ENCODE results near the gene DPP6. TPM values are rescaled to one million over a fixed set of nuclear protein-coding genes. Genes with fewer than 3 reads are reported as not detected.

DPP6 gene
- total and polyA plus RNA-seq, 2 of the 8 experiments (the other 6 are each of a cell fraction or from before 2014, with no cell fraction given), result 4.7 to 6.8 TPM

- Histone ChIP-seq H2BK5ac (ENCODE audit: low read depth, low read length) (no peak overlapping the region), H3K79me2 (ENCODE audit: control insufficient read depth in 1 of 2, insufficient read depth in 2 of 2, low read length in 2 of 2) (no peaks in the 10 kb centered on the region), H3K4ac (replicated peaks; ENCODE audit: insufficient read length, low read depth, low read length) (no peak overlapping the region), H2AK5ac (ENCODE audit: low read depth, low read length) (no peak overlapping the region), H2BK15ac (ENCODE audit: low read length) (no peak overlapping the region), H3K4me3 (ENCODE audit: extremely low read depth in 1 of 4, insufficient read depth in 2 of 4, low read depth in 3 of 4, low read length in 4 of 4) (no peak overlapping the region), H3K9ac (replicated peaks in 1 of 4; ENCODE audit: extremely low read depth in 1 of 4, low read depth in 3 of 4, low read length in 3 of 4) (no peak overlapping the region), H3K4me2 (ENCODE audit: insufficient read depth in 1 of 2, low read depth in 2 of 2, low read length in 2 of 2) (no peak overlapping the region), H3K27ac (ENCODE audit: low read depth, low read length) (no peak overlapping the region), H4K91ac (replicated peaks; ENCODE audit: insufficient read length, low read length) (no peak overlapping the region), H3K18ac (ENCODE audit: extremely low read depth, low read length) (no peak overlapping the region), H3K56ac (replicated peaks; ENCODE audit: insufficient read length, low read depth, low read length) (no peak overlapping the region), H2BK120ac (replicated peaks; ENCODE audit: low read depth, low read length) (no peak overlapping the region), H3K79me1 (ENCODE audit: low read depth, low read length) (no peaks in the 10 kb centered on the region), H3K27me3 (replicated peaks in 1 of 4; ENCODE audit: control insufficient read depth in 3 of 4, extremely low read depth in 1 of 4, insufficient read depth in 3 of 4, low read length in 3 of 4) (no peaks in the 10 kb centered on the region), H3K14ac (ENCODE audit: insufficient read length) (no peak overlapping the region), H3K23me2 (ENCODE audit: low read depth, low read length) (peaks cover 11% of the 10 kb centered on the region; the same call in 1 of the 2 replicates), H4K8ac (ENCODE audit: extremely low read depth, insufficient read depth, low read length) (no peak overlapping the region), H3K36me3 (ENCODE audit: control insufficient read depth in 2 of 4, insufficient read depth in 4 of 4, low read length in 3 of 4) (no peaks in the 10 kb centered on the region), H3K23ac (ENCODE audit: insufficient read length) (no peak overlapping the region), H2BK12ac (ENCODE audit: low read depth, low read length) (no peak overlapping the region), H3K9me3 (ENCODE audit: insufficient read depth in 2 of 2, low read depth in 1 of 2, low read length in 1 of 2) (no peaks in the 10 kb centered on the region), H4K20me1 (replicated peaks in 1 of 2; ENCODE audit: control insufficient read depth in 1 of 2, insufficient read depth in 2 of 2, low read length in 2 of 2) (no peaks in the 10 kb centered on the region), H2AFZ (ENCODE audit: low read length) (no peak overlapping the region), H2BK20ac (ENCODE audit: low read length) (no peak overlapping the region), H3K4me1 (replicated peaks in 1 of 4; ENCODE audit: control insufficient read depth in 3 of 4, insufficient read depth in 4 of 4, low read length in 3 of 4) (peaks cover 0 to 3% (median 0%) of the 10 kb centered on the region in 4 experiments; a peak in 1 of 7 replicates), H4K5ac (ENCODE audit: insufficient read length, low read depth, low read length) (no peak overlapping the region)
- ChIA-PET POLR2A (ENCODE audit: partially characterized antibody) (no interaction called here), CTCF (ENCODE audit: partially characterized antibody) (interaction anchor here (3.9 kb wide), 1 partner anchor 32 kb away, joined by 20 read pairs; no protein-coding TSS in a partner anchor)
- DNase-seq (ENCODE audit: low read depth in 1 of 2, low spot score in 2 of 2), result no peak
- no peak for FAIRE-seq
- WGBS, 2 experiments (ENCODE audit: extremely low coverage in 1 of 2, insufficient coverage in 1 of 2, insufficient read length in 1 of 2, insufficient replicate concordance in 2 of 2, low coverage in 1 of 2, low lambda C conversion rate in 2 of 2, missing lambda C conversion rate in 1 of 2), result 88% methylated on average over 6 of the region's 8 CpGs; no CpG with 5 or more reads in 1 of the 2 experiments
- TF ChIP-seq SRF (IDR thresholded peaks at IDR 0.05; ENCODE audit: low read depth, low read length) (no peak), TAF1 (IDR thresholded peaks at IDR 0.05; ENCODE audit: low read depth, low read length) (no peak), ATF2 (IDR thresholded peaks at IDR 0.05; ENCODE audit: low read length) (no peak), POU5F1 (IDR thresholded peaks at IDR 0.05; ENCODE audit: low read depth, low read length) (no peak), CTBP2 (IDR thresholded peaks at IDR 0.05; ENCODE audit: borderline replicate concordance, insufficient read depth, insufficient read length, low read length) (no peak), SUZ12 (IDR thresholded peaks at IDR 0.05; ENCODE audit: low read length) (no peak), TEAD4 (IDR thresholded peaks at IDR 0.05; ENCODE audit: low read depth, low read length) (no peak), BCL11A (IDR thresholded peaks at IDR 0.05; ENCODE audit: low read depth in 2 of 2, low read length in 2 of 2) (no peak), RFX5 (IDR thresholded peaks at IDR 0.05; ENCODE audit: borderline replicate concordance, low read depth, low read length) (no peak), YY1 (IDR thresholded peaks at IDR 0.05; ENCODE audit: low read depth, low read length) (no peak), MAX (IDR thresholded peaks at IDR 0.05) (no peak), FOSL1 (IDR thresholded peaks at IDR 0.05; ENCODE audit: insufficient read depth, low read depth, low read length) (no peak), CHD2 (IDR thresholded peaks at IDR 0.05; ENCODE audit: low read length) (no peak)
These were observed 723.5 kb downstream of the DPP6 start for GRCh38 chr7:154775681-154776080.
